Gastroesophageal sphincter (tissue), 4 donors: ENCODE results near the gene GLRX2. TPM values are rescaled to one million over a fixed set of nuclear protein-coding genes. Genes with fewer than 3 reads are reported as not detected.

Experiments used
- ATAC-seq: fragments of 150-250 bp; one replicate; pipeline ENCODE4 v1.9.1; 2016; ENCODE audit warnings: mild to moderate bottlenecking, moderate library complexity
- H3K27ac ChIP-seq, 4 donors: fragments of 200-600 bp; sonication (generic) in 3 of 4; 1 replicate in 3 of 4; 2 replicates in 1 of 4; pipeline ENCODE4 v1.5.1; 2016 to 2019
- H3K27me3 ChIP-seq: fragments of 200-600 bp; sonication (generic); one replicate; pipeline ENCODE4 v1.5.1; 2019
- H3K36me3 ChIP-seq, 2 donors: fragments of 200-600 bp; sonication (generic); one replicate each; pipeline ENCODE4 v1.5.1; 2019; ENCODE audit warnings: control low read depth in 1 of 2
- H3K4me1 ChIP-seq, 3 donors: fragments of 200-600 bp; sonication (generic); 1 replicate in 2 of 3; 2 replicates in 1 of 3; pipeline ENCODE4 v1.5.1; 2016 to 2019; ENCODE audit warnings: control low read depth in 2 of 3
- H3K4me3 ChIP-seq, 2 donors: fragments of 200-600 bp; sonication (generic); one replicate each; pipeline ENCODE4 v1.5.1; 2019; ENCODE audit warnings: mild to moderate bottlenecking in 1 of 2, moderate library complexity in 1 of 2
- H3K9me3 ChIP-seq, 3 donors: fragments of 200-600 bp; sonication (generic); one replicate each; pipeline ENCODE4 v1.5.1; 2017 to 2019; ENCODE audit warnings: control low read depth in 2 of 3
- EP300 ChIP-seq: sonication (generic); formaldehyde crosslinking; IDR thresholded peaks from one replicate; pipeline ENCODE4 v1.6.1; 2017; ENCODE audit warnings: antibody characterized with exemption, mild to moderate bottlenecking
- POLR2A ChIP-seq, 2 donors: fragments of 450-650 bp; IDR thresholded peaks; one replicate each; pipeline ENCODE4 v1.6.1; 2017; ENCODE audit warnings: antibody characterized with exemption in 2 of 2, mild to moderate bottlenecking in 2 of 2, moderate library complexity in 1 of 2
- POLR2AphosphoS5 ChIP-seq: sonication (generic); formaldehyde crosslinking; IDR thresholded peaks from one replicate; pipeline ENCODE4 v1.6.1; 2017; ENCODE audit warnings: antibody characterized with exemption
- WGBS, 2 donors: methylation state at CpG; one replicate each; pipeline ENCODE4 v1.1.5; 2018; ENCODE audit warnings: low coverage in 1 of 2; 5-methylcytosine and 5-hydroxymethylcytosine counted together
- total RNA-seq, 4 donors: library from RNA; depleted of rRNA; stranded (reverse); fragments of >200 nt; gene quantifications; one replicate each; pipeline ENCODE4 v1.1.0, GENCODE V29; 2016
- TF ChIP-seq, protein P1 (sequence below), 4 experiments: fragments of 200-600 bp in 2 of 4; fragments of 450-650 bp in 2 of 4; sonication (generic) in 1 of 4; IDR thresholded peaks; one replicate each; pipeline ENCODE4 v1.5.1; 2017 to 2019; ENCODE audit warnings: antibody characterized with exemption in 4 of 4, mild to moderate bottlenecking in 2 of 4, moderate library complexity in 2 of 4

GLRX2 gene, protein sequence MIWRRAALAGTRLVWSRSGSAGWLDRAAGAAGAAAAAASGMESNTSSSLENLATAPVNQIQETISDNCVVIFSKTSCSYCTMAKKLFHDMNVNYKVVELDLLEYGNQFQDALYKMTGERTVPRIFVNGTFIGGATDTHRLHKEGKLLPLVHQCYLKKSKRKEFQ
- total RNA-seq: 10 to 100 TPM in 2 of 4 donors, 1 to 10 TPM in 2; 7.0 to 14.4 (median 9.3) TPM

DNA sequence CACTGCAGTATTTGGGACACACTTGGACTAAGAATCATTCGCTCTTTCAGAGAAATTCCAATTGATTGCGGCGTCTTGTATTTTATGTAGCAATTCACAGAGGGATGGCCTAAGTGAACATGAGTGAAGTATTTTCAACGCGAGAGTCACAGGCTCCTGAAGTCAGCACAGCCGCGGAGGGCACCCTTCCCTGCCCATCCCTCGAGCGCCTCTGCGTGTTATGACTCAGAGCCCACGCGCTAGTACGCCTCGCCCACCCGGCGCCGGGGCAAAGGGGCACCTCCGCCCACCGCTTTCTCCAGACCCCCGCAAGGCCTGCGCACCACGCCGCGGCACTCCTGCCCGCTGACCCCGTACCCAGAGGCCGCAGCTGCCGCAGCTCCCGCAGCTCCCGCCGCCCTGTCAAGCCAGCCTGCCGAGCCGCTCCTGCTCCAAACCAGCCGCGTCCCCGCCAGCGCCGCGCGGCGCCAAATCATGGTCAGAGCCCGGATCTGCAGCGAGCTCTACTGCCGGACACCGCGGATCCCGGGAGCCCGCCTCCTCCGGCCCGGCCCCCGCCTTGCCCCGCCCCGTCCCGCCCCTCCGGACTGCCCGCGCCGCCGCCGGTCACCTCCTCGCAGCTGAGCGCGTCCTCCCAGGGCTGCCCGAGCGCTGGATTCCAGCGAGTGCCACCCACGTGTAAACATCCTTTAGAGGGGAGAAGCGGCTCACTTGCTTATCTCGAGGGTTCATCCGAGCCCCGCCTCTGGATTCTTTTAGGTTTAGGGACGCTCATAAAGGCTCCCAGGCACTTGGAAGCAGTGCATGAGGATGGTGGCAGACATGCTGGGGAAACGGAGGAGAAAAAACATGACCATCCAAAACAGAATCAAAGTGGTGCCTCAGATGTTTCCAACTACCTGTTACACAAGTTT, at the start of gene GLRX2:
Gene GLRX2, minus strand, starts transcription at position 508 of the 914 bp plus-strand sequence. Its CDS starts 32 bp downstream, at position 476.
- peak; percentile 97 for ATAC-seq
- Histone ChIP-seq H3K27ac (peak within 1 kb of the TSS; percentile 93 to 99 (median 96)), H3K4me1 (peaks cover 2 to 27% (median 5%) of the 10 kb centered on the region in 3 donors), H3K9me3 (no peaks in the 10 kb centered on the region), H3K4me3 (peak within 1 kb of the TSS; percentile 91 to 92), H3K27me3 (no peaks in the 10 kb centered on the region), H3K36me3 (peaks cover 0 to 7% of the 10 kb centered on the region in 2 donors)
- 0 to 5% methylated on average over 4 to 6 of the region's 73 CpGs for WGBS, 2 donors
- TF ChIP-seq, protein P1, sequence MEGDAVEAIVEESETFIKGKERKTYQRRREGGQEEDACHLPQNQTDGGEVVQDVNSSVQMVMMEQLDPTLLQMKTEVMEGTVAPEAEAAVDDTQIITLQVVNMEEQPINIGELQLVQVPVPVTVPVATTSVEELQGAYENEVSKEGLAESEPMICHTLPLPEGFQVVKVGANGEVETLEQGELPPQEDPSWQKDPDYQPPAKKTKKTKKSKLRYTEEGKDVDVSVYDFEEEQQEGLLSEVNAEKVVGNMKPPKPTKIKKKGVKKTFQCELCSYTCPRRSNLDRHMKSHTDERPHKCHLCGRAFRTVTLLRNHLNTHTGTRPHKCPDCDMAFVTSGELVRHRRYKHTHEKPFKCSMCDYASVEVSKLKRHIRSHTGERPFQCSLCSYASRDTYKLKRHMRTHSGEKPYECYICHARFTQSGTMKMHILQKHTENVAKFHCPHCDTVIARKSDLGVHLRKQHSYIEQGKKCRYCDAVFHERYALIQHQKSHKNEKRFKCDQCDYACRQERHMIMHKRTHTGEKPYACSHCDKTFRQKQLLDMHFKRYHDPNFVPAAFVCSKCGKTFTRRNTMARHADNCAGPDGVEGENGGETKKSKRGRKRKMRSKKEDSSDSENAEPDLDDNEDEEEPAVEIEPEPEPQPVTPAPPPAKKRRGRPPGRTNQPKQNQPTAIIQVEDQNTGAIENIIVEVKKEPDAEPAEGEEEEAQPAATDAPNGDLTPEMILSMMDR (IDR thresholded peaks at IDR 0.05): peak in 2 of 4 experiments; percentile 1 to 49
- TF ChIP-seq EP300 (no peak), POLR2AphosphoS5 (peak; percentile 63), POLR2A (IDR thresholded peaks at IDR 0.05) (peak; percentile 83 to 84)

GRCh38 chr1:193144999-193145398, 39.8 kb upstream of the GLRX2 start:
- Histone ChIP-seq H3K4me1 (peaks cover 0 to 34% (median 0%) of the 10 kb centered on the region in 3 donors), H3K36me3 (peaks cover 0 to 71% of the 10 kb centered on the region in 2 donors), H3K27me3 (no peaks in the 10 kb centered on the region), H3K4me3 (no peak overlapping the region), H3K9me3 (no peaks in the 10 kb centered on the region), H3K27ac (no peak overlapping the region)
- WGBS, 2 donors: 58 to 77% methylated on average over 1 of the region's 1 CpG
- TF ChIP-seq EP300: no peak
- TF ChIP-seq POLR2AphosphoS5: no peak
- TF ChIP-seq, protein P1 (IDR thresholded peaks at IDR 0.05): no peak
- TF ChIP-seq POLR2A (IDR thresholded peaks at IDR 0.05): no peak
- ATAC-seq: no peak

DNA sequence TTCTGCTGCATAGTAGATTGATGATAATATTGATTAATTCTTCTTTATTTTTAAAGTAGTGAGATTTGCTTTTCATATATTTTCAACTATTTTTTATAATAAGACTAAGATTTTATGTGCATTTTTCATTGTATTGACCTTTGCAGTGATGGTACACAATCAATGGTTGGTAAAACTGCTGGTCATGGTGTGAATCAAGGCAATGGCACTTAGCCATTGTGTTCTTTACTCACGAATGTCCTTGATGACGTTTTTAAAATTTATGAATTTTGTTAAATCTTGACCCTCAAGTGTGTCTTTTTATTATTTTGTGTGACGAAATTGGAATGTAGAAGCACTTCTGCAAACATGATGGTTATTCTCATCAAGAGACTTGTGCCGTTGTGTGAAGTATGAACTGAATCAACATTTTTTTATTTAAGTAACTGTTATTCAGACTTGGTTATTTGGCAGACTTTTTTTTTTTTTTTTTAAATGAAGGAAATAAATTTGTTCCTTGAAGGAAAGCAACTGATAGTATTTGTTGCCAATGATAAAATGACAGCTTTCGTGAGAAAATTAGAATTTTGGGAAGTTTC, 39.2 kb upstream of the GLRX2 start:
- ATAC-seq: no peak
- H3K36me3 ChIP-seq: peaks cover 0 to 71% of the 10 kb centered on the region in 2 donors
- no peak overlapping the region for H3K4me3 ChIP-seq
- H3K9me3 ChIP-seq: no peaks in the 10 kb centered on the region
- H3K27ac ChIP-seq: no peak overlapping the region
- H3K27me3 ChIP-seq: no peaks in the 10 kb centered on the region
- TF ChIP-seq EP300: no peak
- no peak for TF ChIP-seq POLR2AphosphoS5
- H3K4me1 ChIP-seq: peaks cover 0 to 35% (median 0%) of the 10 kb centered on the region in 3 donors
- 49 to 64% methylated on average over 5 of the region's 5 CpGs for WGBS, 2 donors

DNA sequence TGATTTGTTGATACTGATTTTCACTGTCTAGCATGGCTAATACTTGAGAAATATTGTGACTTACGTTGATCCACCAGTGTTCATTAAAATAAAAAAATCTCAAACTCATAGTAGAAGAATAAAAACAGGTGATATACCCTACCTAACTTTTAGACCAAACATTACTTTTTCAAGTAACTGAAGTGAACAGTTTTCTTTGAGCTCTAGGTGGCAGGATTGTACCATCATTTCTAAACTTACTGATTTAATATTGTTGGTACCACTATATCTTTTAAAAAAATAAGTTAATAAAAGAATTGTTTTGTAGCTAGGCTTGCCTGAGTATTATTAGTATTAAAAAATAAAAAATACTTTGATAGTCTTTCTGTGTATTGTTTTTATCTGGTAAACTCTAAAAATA, 38.1 kb upstream of the GLRX2 start:
- H3K36me3 ChIP-seq: peaks cover 0 to 71% of the 10 kb centered on the region in 2 donors
- H3K27me3 ChIP-seq: no peaks in the 10 kb centered on the region
- TF ChIP-seq POLR2AphosphoS5 (no peak), POLR2A (IDR thresholded peaks at IDR 0.05) (no peak)
- TF ChIP-seq, protein P1 (IDR thresholded peaks at IDR 0.05): peak in 3 of 4 experiments; percentile 11 to 32 (median 23)
- no peak overlapping the region for H3K4me3 ChIP-seq
- no peaks in the 10 kb centered on the region for H3K9me3 ChIP-seq
- no peak overlapping the region for H3K27ac ChIP-seq
- ATAC-seq: no peak
- WGBS, 2 donors: 45 to 58% methylated on average over 1 of the region's 1 CpG
- H3K4me1 ChIP-seq: peaks cover 0 to 35% (median 0%) of the 10 kb centered on the region in 3 donors

DNA sequence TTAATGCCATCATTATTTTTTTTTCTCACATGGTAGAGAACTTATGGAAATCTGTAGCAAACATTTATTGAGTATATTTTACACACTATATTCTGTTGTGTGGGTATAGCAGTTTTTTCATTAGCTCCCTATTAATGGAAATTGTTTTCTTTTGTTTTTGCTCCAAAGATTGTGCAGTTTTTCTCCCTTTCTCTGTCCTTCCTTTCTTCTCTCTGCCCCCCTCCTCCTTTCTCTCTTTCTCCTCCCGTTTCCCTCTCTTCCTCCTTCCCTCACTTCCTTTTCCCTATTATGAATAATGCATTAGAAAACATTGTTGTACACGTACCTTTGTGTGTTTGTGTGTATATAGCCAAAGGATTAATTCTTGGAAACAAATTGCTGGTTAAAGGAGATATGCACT, 37.2 kb upstream of the GLRX2 start:
- no peaks in the 10 kb centered on the region for H3K27me3 ChIP-seq
- H3K4me3 ChIP-seq: no peak overlapping the region
- peaks cover 0 to 66% of the 10 kb centered on the region in 2 donors for H3K36me3 ChIP-seq
- peaks cover 0 to 35% (median 0%) of the 10 kb centered on the region in 3 donors for H3K4me1 ChIP-seq
- no peak for ATAC-seq
- WGBS, 2 donors: 38 to 44% methylated on average over 2 of the region's 2 CpGs
- no peaks in the 10 kb centered on the region for H3K9me3 ChIP-seq
- H3K27ac ChIP-seq: no peak overlapping the region
- TF ChIP-seq, protein P1 (IDR thresholded peaks at IDR 0.05): no peak
